ENCODE measurements around the gene RAP2A.

The RAP2A gene

DNA sequence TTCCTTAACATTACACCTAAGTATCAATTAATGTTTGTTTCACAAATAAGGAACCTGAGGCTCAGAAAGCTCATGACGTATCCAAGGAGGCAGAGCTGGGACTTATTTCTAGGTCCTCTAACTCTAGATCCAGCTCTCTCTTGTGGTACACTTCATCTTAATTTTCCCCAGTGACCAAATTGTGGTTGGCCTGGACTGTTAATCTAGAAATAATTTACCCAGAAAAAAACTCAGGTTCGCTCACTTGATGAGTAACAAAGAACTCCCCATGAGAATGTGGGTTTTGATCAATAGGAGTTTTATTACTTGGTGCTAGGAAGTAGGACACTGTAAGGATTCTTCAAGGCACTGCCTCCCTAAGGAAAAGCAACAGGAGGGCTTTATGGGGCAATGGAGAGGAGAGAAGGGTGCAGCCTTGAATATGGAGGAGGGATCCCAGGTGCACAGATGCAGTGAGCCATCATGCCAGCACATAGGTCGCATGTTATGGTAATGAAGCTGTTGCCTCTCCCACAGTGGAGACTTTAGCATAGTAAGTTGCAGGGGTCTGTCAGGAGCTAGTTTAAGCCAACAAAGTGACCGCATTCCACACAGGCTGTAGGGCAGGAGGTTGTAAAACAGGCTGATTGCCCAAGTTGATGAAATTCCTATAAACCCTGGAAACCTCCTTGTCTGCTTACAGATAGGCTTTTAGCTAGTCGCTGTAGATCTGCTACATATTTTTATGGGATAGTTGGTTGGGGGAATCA is 14.7 kb downstream of the RAP2A start:
- DNase-seq (ENCODE audit: low read depth in 2 of 2), result no peak

DNA sequence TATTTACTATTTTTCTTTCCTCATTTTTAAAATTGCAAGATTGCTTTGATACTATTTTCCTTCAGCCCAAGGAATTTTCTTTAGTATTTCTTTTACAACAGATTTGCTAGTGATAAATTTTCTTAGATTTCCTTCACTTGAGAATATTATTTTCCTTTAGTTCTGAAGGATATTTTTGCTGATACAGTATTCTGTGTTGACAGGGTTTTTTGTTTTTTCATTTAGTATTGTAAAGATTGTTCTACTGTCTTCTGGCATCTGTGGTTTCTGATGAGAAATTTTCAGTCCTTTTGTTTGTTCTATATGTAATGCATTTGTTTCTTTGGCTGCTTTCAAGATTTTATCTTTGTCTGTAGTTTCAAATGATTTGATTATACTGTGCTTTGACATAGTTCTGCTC is 20.7 kb downstream of the RAP2A start:
- DNase-seq (ENCODE audit: low read depth in 2 of 2), result no peak

DNA sequence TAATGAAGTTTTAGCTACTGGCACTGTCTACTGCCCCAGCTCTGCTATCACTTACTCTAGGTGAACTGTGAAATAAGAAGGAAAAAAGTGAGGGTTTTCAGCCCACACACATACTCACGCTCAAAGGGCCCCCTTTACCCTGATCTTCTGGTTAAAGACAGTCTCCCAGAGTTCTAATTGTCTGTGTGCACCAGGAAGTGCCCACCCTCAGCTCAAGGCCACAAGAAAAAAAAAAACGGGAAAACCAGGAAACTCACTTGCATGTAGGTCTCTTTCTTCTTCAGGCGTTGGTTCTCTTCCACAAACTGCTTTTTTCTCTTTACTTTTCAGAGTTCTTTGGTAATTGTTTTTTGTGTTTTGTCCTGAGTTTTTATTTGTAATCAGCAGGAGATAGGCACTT is 22.1 kb downstream of the RAP2A start:
- no peak for DNase-seq (ENCODE audit: low read depth in 2 of 2)

DNA sequence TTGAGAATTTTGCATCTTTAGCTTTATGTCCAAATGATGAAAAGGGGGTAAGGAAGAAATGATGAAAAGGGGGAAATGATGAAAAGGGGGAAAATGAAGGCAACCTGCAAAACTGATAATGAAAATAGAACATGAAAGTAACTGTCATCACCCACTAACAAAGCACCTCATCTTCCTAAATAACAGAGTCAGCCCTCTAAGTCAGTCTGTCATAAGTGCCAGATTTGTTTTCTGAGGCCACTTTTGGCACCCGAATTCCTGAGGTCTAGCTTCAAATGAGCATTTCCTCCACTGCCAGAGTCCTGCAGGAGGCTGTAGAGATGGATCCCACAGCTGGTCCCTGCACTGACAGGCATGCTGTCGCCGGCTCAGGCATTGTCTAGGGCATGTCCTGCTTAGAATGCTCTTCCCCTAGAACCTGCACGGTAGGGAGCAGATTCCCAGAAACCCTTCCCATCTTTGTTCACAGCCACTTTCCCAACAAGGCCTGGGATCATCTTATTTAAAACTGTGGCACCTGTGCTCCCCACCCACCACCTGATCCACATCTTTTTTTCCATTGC is 25.3 kb downstream of the RAP2A start:
- no peak for DNase-seq (ENCODE audit: low read depth in 2 of 2)

DNA sequence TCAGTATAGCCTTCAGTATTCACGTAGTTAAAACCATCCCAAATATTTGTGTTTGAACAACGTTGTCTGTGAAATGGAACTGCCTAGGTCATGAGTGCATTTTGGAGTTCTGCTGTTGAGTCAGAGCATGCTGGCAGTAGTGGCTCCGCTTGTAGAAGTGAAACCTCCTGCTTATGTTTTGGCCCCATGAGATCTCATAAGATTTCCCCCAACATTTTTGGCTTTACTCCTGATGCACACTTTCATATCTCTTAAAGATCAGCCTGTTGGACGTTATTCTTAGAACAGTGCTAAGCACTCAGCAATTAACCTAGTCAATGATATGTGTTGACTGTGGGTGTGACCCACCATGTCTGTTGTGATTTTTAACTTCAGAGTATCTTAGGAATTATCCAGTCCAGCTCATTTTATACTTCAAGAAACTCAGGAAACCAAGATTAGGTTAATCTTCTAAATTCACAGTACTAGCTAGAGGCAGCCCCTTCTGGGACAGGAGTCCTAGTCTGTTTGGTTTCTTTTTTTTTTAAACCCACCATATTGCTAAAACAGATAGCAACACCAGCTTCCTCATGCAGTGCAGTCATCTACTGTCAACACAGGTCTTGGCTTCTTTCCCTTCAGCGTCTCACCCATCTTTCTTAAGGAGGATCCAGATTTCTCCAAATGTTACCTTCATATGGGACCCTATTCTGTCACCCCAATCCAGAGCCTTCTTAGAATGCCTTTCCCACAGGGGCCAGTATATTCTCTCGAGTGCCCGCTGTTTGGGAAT is 26.2 kb downstream of the RAP2A start:
- DNase-seq (ENCODE audit: low read depth in 2 of 2), result no peak

DNA sequence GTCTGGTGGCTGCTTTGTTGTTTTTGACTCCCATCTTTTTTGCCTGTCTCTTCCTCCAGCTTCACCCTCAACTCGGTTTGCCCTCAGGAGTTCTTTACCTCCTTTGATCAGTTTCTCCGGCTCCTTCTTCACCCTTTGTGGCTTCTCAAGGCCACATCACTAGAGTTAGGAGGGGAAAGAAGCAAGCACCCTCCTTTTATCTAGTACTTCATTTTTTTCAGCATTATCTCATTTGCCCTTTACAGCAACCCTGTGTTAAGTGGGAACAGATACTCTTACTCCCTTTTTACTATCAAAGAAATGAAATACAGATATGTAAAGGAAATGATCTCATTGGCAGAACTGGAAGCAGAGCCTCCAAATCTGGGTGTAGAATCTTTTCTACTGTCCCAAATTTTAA is 26.9 kb downstream of the RAP2A start:
- no peak for DNase-seq (ENCODE audit: low read depth in 2 of 2)

DNA sequence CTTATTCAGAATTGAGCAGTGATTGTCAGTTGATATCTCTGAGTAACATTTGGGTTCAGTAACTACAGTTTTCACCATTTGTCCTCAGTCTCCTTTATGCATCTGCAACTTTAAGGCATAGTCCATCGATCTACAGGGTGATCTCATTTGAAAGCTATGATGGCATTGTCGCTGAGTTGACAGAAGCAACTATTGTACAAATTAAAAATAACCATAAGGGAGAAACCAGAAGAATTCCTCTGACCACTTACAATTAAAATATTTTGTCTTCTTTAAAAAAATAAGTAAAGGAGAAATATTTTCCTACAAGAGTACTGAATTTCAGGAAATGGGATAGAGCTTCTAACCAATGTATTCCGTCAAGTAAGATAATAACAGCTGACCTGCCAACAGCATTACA is 30.6 kb downstream of the RAP2A start:
- DNase-seq (ENCODE audit: low read depth in 2 of 2), result no peak

DNA sequence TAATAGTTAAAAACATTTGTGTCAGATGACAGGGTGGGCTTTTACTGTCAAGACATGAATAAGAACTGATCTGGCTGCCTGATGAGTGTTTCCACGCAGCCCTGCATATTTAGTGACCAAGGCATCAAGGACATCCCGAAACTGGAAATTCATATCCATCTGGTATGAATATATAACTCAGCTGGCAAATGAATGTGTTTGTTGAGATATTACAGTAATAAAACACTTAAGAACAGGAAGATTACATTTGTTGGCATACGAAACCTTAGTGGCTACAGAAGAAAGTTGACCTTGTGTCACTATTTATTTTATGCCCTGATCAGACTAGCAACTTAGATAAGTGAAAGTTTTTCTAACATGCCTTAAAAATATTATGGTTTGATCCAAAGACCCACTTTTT is 32.8 kb downstream of the RAP2A start:
- DNase-seq (ENCODE audit: low read depth in 2 of 2), result no peak

DNA sequence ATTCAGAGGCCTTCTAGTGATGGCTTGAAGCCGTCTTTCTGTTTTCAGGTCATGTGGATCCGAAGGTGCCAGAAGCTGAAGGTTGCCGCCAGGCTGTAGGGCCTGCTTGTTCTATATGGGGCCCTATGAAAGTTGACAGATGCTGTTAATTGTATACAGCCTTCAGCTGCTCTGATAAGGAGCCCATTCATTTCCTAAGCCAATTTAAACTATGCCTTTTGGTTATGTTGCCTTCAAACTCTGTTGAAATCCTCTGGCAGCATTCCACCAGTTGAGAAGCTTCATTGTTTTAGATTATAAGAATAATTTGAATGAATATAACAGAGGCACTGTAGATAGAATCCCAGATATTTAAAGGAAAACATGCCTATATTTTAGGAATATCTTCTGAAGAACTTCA is 34.4 kb downstream of the RAP2A start:
- DNase-seq (ENCODE audit: low read depth in 2 of 2), result no peak

DNA sequence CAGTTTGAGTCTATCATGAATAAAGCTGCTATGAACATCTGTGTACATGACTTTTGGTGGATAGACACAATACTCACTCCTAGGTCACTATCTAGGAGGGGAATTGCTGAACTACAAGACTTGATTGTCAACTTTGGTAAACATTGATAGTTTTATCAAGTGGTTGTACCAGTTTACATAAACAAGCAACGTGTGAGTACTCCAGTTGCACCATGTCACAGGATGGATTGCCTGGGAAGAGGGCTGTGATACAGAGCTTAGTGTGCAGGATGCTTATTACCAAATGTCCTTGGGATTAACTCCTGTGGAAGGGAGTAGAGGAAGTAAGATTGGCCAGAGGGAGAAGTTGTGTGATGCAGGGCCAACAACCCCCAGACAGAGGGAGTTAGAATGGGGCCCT is 37.7 kb downstream of the RAP2A start:
- DNase-seq (ENCODE audit: low read depth in 2 of 2), result no peak

DNA sequence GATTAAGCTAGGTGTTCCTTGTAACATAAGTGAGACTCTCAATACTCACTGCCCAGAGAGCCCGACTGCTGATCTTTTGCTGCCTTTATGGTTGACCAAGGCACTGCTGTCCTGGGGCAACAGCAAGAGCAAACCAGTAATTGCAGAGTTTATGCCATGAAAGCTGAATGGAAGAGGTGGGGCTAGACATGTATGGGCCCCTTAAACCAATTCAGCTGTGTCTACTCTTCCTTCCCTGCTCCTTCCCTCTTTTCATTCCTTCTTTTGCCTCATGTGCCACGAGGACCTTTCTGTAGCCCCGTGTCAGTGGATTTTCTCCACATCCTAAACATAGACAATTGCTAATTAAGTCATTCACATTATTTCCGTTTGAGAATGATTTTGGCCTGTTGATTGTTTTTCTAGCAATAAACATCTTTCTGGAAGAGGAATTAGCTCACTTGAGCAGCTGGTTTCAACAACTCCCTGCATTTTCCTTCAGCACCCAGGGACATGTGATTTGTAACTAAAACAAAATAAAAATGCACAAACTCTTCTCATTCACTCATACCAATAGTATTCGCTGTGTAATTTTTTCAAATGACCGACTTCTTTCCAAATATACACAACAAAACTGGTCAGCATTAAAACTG is 40.5 kb downstream of the RAP2A start:
- no peak for DNase-seq (ENCODE audit: low read depth in 2 of 2)

DNA sequence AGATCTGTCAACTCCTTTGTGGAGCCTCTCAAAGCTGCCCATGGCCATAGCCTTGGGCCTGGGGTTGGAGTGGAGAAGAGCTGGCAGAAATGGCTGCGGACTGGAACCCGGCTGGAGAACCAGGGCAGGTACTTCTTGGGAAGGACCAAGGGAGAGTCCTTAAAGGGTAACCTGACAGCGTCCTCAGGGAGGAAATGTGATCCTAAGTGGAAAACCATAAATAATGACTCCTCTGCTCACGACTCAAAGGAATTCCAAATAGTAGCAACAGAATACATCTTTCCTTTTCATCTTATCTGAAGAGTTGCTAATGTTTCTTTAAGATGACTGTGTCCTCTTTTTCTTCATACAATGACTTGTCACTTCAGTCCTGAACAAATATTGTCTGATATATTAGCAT is 41.0 kb downstream of the RAP2A start:
- no peak for DNase-seq (ENCODE audit: low read depth in 2 of 2)

DNA sequence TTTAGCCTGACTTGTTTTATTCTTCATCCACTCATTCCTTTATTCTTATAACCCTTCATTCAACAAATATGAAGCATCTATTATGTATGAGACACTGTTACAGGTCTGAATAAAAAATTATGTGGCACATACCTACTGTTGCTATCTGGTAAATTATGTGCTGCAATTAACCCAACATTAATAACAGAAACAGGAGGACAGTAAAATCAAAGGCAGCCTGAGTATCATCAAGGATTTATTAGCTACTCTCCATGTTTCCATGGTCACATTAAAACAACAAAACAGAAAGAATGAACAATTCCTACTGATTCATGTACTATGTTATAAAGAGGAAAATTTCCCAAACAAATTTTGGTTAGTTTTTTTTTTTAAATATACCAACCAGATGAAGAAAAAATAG is 43.9 kb downstream of the RAP2A start:
- DNase-seq (ENCODE audit: low read depth in 2 of 2), result no peak

DNA sequence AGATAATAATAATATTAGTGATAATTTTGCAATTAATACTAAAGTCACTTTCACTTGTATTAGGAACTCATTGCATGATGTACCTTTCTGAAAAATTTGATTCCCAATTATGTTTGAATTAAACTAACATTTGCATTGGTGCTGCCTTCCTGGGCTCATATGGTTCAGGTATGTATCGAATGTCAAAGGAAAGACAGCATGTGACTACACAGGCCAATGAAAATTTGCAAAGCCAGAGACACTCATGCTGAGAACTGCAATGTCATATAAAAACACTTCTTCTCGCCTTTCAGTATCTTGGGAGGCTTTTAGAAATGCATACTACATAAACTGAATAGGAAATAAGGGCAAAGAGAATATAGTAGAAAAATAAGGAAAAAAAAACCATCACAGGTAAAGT is 44.3 kb downstream of the RAP2A start:
- DNase-seq (ENCODE audit: low read depth in 2 of 2), result no peak

DNA sequence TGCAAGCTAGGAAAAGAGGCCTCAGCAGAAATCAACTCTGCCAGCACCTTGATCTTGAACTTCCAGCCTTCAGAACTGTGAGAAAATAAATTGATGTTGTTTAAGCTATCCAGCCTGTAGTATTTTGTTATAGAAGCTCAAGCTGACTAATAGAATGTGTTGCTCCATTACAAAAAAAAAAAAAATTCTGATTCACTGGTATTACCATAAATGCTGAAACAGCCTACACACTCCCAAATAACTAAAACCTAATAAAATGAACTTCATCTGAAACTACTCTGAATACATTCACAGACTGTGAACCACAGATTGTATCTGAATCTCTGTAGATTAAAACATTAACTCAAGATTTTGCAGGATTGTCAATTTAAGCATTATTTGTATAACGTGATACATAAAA is 49.5 kb downstream of the RAP2A start:
- DNase-seq (ENCODE audit: low read depth in 2 of 2), result no peak

DNA sequence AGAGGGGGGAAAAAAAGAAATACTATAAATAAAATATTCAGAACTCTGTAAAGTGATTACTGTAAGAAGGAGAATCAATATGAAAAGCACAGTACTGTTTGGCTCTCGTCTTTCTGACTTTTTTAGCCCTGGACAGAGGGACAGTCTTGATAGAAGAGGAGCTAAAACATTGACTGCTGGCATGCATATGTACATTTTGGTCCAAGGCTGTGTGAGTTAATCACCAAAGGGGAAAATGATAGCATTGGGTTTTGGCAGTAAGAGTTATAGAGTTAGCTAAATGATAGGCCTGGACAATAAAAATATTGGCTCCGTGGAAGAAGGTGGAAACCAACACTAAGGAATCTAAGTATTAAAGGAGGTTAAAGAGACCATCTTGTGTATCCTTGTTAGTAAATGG is 50.3 kb downstream of the RAP2A start:
- no peak for DNase-seq (ENCODE audit: low read depth in 2 of 2)

DNA sequence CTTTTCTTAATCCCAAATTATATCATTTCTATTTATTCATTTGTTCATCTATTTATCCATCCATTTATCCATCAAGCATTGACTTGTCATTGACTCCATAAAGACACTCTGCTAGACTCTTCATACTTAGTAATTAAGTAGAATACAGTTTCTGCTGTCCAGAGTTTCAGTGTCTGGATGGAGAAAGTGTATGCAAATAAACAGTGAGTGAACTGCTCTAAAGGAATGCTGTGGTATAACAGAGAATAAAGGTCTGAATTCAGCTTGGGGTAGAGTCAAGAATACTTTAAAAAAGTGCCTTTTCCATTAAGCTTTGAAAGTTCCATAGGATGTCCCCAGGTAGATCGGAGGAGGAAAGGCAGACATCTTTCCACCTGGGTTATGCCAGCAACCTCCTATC is 51.4 kb downstream of the RAP2A start:
- no peak for DNase-seq (ENCODE audit: low read depth in 2 of 2)

DNA sequence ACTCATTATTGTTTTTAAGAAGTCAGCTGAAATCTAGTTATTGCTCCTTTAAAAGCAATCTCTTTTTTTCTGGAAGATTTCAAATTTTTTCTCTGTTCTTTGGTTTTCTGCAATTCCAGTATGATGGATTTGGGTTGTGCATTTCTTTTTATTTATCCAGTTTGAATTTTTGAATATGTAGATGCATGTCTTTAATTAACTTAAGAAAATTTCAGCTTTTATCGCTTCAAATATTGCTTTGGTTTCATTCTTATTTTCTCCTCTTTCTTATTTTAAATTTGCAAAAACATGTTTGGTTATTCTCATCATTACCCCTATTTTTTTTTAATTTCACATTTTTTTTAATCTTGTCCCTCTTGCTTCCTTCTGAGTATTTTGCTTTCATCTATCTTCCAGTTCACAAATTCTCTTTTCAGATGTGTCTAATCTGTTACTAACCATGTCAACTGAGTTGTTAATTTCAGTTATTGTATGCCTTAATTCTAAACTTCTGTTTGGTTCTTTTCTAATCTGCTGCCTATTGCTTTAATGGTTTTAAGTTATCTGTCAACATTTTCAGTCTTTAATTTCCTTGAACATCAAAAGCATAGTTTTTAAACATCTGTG is 56.8 kb downstream of the RAP2A start:
- no peak for DNase-seq (ENCODE audit: low read depth in 2 of 2)

DNA sequence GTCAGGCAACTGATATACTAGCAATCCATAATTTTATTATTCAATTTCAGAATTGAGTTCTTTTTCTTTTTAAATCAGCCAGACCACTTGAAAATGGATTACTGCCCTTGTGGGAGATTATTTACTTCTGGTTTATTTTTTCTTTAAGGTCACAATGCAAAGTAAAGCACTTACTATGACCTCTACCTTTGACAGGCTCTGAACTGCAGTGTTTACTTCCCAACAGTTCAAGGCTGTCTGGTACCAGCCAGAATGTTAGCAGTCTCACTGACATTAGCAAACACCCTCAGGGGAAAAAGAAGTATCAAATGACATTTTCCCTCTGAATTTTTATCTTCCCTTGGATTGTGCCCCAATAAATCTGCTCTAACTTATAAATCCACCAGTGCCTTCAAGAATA is 57.5 kb downstream of the RAP2A start:
- DNase-seq (ENCODE audit: low read depth in 2 of 2), result no peak

DNA sequence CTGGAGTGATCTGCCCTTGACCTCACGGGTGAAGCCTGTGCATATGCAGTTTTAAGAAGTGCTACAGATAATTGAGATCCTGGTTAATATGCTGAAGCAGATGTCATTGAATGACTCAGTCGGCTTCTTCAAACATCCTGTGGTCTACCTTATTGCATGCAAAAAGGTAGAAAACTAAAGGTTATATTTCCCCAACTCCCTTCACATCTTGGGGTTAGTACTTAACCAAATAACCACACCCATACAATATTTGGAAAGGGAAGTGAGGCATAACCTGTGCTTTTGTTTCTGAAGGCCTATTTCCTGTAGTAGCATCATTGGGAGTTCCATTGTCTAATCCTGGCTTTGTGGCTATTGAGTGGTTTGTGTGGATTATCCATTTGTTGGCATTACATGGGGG is 58.3 kb downstream of the RAP2A start:
- DNase-seq (ENCODE audit: low read depth in 2 of 2), result no peak

DNA sequence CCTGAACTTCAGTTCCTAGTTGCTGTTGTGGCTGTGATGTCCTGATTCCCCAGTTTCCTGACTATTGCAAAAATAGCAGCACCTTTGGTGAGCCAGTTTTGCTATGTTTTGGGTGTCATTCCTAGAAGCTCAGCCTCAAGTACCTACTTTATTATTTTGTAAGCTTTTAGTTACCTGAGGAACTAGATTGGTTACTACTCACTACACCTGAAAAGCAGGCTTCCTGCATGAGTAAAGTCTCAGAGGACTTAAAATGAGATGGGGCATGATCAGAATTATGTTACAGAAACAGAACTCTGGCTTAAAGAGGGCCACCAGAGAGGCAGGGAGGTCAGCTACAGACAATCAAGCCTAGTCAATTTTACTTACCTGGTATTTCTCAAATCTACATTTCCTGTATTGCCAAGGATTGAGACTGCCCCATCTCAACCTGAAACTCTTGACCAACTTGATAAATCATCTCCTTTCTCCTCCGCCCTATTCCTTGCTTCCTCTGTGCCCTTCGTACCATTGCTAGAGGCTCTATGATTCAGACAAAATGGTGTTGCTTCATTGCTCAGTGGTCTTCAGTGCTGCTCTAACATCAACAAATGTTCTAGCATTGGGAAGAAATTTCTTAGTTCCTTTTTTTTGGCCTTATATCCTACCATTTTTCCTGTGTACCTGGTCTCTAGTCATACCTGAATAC is 58.9 kb downstream of the RAP2A start:
- DNase-seq (ENCODE audit: low read depth in 2 of 2), result no peak

DNA sequence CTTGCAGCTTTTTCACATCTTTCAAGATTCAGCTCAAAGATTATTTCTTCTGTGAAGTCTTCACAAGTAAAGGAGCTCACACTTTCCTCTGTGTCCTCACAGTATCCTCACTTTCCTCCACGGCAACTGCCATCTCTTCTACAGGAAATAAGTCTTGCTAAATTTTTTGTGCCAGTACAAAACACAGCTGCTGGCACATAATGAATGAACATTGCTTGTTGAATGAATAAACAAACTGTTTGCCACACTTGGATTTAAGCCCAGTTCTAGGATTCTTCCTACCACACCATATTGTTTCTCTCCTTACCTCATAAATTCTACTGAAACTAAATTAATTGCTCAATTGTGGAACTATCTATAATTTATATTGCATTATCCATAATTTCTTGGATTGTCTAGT is 59.5 kb downstream of the RAP2A start:
- DNase-seq (ENCODE audit: low read depth in 2 of 2), result no peak

Measured in stimulated activated CD8-positive, alpha-beta memory T cell treated with anti-CD3 and anti-CD28 coated beads, Interleukin-2, amount 100 ng/mL, for 1 hour (primary cell).